DMS 273 (cell line): ENCODE data around the gene PWWP2A.

ENCODE experiments used
- DNase-seq: peaks from one replicate; lab custom pipeline; 2025; ENCODE audit not compliant: unreplicated experiment; lab: John Stamatoyannopoulos, UW

PWWP2A gene

DNA sequence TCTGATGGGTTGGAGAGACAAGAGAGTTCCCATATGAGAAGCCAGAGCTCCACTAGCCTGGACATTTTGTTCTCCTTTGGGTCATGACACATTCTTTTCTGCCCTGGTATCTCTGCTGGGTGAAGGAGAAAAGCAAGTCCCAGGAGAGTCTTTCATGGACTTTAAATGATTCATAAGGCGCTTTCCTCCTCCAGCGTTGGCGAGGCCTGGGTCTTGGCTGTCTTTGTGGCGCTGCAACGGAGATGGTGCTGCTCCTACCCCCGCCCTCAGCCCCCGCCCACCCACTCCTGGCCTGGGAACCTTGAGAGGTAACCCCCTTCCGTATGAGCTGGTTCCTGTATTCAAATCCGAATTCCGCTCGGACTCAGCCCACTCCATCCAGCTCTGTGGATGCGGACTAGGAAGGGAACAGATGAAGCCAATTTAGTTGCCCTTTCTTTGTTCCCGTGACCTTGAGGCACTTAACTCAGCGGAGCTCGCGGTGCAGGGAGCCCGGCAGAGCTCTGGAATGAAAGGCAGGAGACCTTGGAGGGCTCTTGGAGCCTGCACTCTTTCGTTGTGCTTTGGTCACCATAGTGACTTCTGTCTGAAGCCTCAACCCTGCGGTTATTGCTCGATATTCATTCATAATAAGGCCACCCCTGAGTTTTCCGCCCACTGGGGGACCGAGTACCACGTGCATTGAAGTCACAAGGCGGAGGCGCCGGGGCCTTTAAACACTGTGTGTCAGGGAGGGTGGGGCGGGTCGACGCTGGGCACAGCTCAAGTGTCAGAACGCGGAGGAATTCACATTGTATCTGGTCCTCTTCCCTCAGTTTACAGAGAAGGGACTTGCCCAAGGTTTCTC lies 14.0 kb upstream of the PWWP2A start:
- DNase-seq: no peak

DNA sequence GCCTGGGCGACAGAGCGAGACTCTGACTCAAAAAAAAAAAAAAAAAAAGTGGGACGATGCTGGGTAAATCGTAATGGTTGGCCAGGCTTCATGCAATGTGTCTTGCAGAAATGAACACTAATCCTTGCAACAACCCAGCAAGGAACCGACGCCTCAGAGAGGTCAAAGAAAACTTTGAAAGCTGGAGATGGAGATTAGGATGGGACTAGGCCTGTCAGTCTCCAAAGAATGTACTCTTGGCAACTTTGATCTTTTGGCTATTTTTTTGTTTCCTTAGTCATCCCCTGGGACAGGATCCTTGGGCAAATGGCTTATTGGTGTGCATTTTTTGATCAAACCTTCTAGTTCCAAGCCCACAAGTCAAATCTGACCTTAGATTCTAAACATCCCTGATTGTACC lies 10.6 kb upstream of the PWWP2A start:
- no peak for DNase-seq

DNA sequence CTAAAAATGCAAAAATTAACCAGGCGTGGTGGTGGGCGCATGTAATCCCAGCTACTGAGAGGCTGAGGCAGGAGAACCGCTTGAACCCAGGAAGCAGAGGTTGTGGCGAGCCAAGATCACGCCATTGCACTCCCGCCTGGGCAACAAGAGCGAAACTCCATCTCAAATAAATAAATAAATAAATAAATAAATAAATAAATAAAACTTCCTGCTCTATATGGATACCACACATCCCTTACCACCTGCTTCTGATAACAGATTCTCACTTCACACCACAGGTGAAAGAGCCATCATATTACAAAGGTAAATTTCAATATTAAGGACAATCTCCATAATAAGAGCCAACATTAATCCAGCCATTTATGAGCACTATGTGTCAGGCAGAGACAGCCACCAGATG lies 9.4 kb upstream of the PWWP2A start:
- no peak for DNase-seq

- no peak for DNase-seq
Measured at GRCh38 chr5:160119905-160120266, 636 bp upstream of the PWWP2A start.

GRCh38 chr5:160118349-160119141 lies 705 bp downstream of the PWWP2A start:
- peak; percentile 77 for DNase-seq

- no peak for DNase-seq
Measured at GRCh38 chr5:160116991-160117390, 2.3 kb downstream of the PWWP2A start.

DNA sequence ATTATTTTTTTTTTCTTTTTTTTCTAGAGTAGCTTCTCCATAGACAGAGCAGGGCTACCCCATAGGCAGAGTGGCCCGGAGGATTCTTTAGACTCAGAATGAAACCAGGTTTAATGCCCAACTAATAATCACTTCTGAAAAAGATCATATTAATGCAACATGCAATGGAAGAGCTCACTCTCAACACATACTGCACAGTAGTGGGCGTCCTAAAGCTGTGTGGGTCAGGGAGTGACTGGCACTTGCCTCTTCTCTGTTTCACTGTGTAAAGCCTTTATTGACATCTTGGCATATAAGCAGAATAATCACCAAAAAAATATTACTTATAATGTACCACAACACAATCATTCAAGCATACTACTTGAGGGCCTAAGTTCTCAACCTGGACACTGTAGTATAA lies 11.1 kb downstream of the PWWP2A start:
- DNase-seq: no peak

DNA sequence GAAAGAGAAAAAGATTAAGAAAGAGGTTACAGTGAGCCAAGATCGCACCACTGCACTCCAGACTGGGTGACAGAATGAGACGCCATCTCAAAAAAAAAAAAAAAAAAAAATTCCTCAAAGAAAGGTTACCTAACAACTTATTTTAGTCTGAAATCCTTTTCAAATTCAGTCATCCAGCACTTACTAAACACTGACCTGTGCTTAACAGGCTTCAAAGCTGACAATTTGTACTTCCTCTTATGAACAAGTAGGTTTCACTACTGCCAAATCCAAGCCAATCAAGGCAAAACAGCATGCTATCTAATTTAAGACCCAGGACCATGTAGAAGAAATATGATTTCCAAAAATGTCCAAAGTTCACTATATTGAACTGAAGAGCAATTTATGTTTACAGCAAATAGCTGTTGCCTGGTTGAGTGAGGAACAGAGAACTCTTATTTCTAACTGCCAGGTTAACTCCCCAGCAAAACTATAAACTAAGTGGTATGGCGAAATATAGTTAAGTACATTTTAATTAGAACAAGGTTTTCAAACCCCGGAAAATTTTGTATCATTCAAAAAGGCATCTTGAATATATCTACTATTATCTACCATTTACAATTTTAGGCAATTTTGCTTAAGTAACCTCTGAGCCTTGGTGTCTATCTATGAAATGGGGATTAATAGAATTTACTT lies 13.4 kb downstream of the PWWP2A start:
- no peak for DNase-seq

GRCh38 chr5:160097991-160098390 lies 21.3 kb downstream of the PWWP2A start:
- no peak for DNase-seq

DNA sequence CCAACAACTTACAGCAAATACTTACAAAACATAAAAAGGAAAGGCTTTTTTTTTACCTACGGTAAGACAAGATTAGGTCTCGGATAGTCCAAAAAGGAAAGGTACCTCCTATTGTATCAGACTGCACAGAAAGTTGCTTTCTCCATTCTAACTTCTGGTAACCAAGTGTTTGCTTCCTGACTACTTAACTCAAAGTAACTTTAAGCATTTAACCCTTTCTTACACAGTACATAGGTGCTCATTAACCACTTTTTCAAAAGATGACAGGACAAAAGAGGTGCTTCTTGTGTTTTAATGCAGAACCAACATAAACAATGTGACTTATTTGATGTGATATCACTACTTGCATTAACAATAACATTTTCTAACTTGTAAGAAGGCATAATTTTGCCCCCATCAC lies 23.1 kb downstream of the PWWP2A start:
- DNase-seq: no peak

DNA sequence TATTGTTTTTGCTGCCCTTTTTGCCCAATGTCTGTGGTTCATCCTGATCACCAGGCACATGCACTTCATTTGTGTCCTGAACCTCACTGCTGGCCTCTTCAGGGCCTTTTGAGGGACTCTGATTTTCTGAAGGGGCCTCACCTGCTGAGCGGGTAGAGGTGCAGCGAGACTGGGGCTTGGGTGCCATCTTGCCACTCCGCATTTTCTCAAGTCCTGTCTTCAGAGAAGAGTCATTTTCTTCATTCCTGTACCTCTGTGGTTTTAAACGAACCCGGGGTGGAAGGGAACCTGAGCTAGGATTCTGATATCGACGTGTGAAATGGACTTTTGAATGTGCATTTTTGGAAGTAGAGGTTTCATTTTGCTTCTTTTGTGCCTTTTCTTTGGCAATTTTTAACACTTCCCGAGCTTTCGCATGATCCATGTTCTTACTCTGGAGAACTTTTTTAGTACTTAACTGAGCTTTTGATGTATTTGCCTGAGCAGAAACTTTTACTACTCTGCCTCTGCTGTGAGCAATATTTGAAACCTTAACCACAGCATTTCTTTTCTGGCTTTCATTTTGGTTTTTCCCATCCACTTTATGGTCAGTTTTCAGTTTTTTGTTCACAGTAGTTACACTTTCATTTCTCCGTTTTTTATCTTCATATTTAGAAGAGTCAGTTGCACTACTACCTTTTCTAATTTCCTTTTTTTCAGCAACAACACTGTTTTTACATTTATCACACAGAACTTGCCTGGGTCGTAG lies 26.1 kb downstream of the PWWP2A start:
- no peak for DNase-seq

GRCh38 chr5:160092514-160092913 lies 26.7 kb downstream of the PWWP2A start:
- DNase-seq: peak; percentile 35

- no peak for DNase-seq
Measured at GRCh38 chr5:160090059-160090458, 29.2 kb downstream of the PWWP2A start.

DNA sequence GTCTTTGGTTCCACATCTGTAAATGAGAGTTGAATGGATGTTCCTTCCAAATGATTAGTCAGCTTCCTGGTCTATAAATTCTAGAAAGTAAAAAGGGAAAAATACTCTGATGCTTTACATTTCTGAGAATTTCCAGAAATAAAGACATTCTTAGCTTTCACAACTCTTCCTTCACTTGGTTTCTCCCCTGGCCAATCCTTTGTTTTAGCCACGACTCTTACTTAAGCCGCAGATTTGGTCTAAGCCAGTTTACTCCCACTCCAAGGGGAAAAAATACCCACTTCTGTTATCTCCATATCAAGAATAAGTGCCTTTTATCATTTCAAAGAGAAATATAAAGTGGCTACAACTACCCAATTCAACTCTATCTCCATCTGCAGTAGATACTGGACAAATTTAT lies 29.7 kb downstream of the PWWP2A start:
- DNase-seq: no peak

DNA sequence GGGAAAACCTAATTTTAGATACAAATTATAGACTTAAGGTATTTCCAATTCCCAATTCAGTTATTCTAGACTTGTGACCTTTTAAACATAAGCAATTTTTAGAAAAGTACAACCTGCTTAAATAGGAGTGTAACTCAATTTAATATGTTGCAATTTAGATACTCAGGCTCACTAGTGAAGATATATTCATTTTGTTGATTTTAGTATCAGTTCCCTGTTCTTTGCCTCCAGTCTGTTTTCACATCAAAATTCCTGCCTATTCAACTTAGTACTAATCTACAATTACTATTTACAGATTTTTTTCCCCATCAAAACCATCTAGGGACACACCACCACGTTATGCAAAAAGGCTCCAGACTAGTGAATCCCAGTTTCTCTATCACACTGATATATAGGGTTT lies 30.4 kb downstream of the PWWP2A start:
- DNase-seq: no peak

DNA sequence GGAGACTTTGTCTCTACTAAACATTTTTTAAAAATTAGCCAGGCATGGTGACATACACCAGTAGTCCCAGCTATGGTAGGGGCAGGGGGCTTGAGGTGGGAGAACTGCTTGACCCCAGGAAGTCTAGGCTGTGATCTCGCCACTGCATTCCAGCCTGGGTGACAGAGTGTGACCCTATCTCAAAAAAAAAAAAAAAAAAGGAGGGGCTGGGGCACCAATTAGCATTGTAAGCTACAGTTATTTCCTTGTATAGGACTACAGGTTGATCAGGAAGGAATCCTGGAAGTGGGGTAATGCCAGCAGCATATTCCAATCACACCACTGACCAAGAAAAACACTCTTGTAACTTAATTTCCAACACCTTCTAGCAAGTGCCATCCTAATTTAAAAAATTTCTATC lies 32.1 kb downstream of the PWWP2A start:
- DNase-seq: no peak

- DNase-seq: no peak
Measured at GRCh38 chr5:160084144-160084543, 35.1 kb downstream of the PWWP2A start.

DNA sequence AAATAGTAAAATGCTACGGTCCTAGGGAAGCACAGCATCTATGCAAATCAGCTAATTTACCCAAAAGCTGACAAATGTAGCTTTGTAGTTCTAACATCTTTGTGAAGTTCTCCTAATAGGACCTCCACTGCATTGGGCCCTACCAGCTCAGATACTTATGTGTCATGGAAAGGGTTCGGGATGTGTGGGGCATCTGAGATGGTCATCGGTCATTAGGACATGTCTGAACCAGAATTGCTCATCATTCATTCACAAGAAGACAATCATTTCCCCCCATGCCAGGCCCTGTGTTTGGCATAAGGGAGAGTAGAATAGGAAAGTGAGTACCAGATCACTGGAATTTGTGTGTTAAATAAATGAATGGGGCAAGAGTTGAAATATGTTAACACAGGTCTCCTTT lies 35.7 kb downstream of the PWWP2A start:
- DNase-seq: no peak

DNA sequence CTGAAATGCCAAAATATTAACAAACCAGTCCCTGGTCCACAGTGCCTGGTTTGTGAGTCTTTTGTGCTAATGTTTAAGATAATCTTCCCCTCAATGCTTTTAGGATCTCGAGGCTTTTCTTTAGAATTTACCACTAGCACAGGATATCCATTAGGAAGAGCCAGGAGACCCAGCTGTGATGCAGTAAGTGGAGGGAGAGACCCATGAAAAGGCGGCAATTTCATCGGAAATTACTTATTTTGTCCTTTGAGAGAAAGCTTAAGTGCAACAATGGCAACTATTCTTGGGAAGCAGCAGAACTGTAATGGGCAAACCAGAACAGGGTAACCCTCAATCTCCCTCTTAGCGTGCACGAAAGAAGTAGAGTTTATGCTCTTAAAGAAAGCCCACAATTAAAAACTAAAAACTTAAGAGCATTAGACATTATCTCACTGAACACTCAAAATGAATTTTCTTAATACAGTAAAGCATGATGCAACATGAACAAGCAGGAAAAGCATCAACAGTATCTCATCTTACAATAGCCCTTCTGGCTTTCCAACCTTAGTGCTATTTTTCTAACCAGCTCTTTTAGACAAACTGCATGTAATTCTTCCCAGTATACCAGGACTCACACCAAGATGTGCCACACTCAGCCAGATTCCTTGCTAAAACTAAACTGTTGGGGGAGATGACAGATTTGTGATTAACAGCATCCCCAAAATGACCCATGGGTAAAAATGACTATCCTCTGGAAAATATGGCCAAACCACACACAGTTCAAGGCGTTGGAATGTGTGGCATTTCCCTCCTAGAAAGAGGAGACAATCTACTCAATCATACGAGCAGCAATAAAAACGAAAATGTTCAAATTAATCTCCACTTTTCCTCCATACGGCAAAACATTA lies 36.4 kb downstream of the PWWP2A start:
- DNase-seq: no peak

DNA sequence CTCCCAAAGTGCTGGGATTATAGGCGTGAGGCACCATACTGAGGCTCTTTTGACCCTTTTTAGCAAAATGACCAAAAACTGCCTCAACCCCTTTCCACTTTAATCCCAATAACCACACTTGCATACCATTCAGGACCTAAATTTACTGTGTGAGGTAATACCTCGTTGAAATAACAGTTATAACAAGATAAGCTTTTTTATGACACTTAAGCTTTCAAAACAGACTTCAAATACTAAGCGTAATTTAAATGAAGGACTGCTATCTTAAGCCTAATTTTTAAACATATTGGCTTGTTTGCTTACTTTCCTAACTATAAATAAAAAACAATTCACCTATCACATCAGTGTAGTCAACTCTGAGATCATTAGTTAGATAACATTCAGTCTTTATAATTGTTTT lies 37.8 kb downstream of the PWWP2A start:
- DNase-seq: no peak
